ENCODE data around the gene ZNF207.
A peak's percentile ranks its signal among the peaks of the same experiment; 100 is the strongest.
"Not testable (repeated sequence)": the region's sequence is repeated elsewhere in the genome, so short reads cannot be mapped to it uniquely, and the experiment has no call there.

The ZNF207 gene

GRCh38 chr17:32335687-32336086 lies 14.3 kb upstream of the ZNF207 start:
- no peak for DNase-seq

GRCh38 chr17:32341141-32341856 lies 8.7 kb upstream of the ZNF207 start:
- DNase-seq: peak; percentile 44

- DNase-seq: peak; percentile 86
These were observed 7.9 kb upstream of the ZNF207 start, which contains the start of gene C17orf75 for GRCh38 chr17:32341857-32342602. Gene C17orf75, minus strand, starts transcription at chr17:32342173. Its CDS starts 34 bp downstream, at chr17:32342139.

- DNase-seq: no peak
These were observed 7.2 kb upstream of the ZNF207 start for GRCh38 chr17:32342603-32343325.

GRCh38 chr17:32345951-32346600 lies 3.9 kb upstream of the ZNF207 start:
- no peak for DNase-seq

GRCh38 chr17:32348483-32348800 lies 1.5 kb upstream of the ZNF207 start:
- no peak for DNase-seq

GRCh38 chr17:32349503-32349853 lies 479 bp upstream of the ZNF207 start:
- DNase-seq: no peak

GRCh38 chr17:32350666-32351418 lies 885 bp downstream of the ZNF207 start:
- DNase-seq: peak; percentile 43

GRCh38 chr17:32352734-32353133 lies 2.8 kb downstream of the ZNF207 start:
- not testable (repeated sequence) for DNase-seq

- no peak for DNase-seq
These were observed 5.9 kb downstream of the ZNF207 start for GRCh38 chr17:32355649-32356377.

GRCh38 chr17:32356378-32356743 lies 6.4 kb downstream of the ZNF207 start:
- DNase-seq: no peak

- no peak for DNase-seq
These were observed 6.8 kb downstream of the ZNF207 start for GRCh38 chr17:32356750-32357149.

- DNase-seq: no peak
These were observed 7.7 kb downstream of the ZNF207 start for GRCh38 chr17:32357615-32358014.

GRCh38 chr17:32361270-32361669 lies 11.3 kb downstream of the ZNF207 start:
- no peak for DNase-seq

- DNase-seq: no peak
These were observed 20.5 kb downstream of the ZNF207 start for GRCh38 chr17:32370426-32370825.

GRCh38 chr17:32382526-32383223 lies 32.7 kb downstream of the ZNF207 start:
- DNase-seq: no peak

- no peak for DNase-seq
These were observed 34.0 kb downstream of the ZNF207 start for GRCh38 chr17:32383926-32384434.

GRCh38 chr17:32385121-32385520 lies 35.2 kb downstream of the ZNF207 start:
- no peak for DNase-seq

- DNase-seq: no peak
These were observed 36.0 kb downstream of the ZNF207 start for GRCh38 chr17:32385971-32386370.

- DNase-seq: no peak
These were observed 36.9 kb downstream of the ZNF207 start for GRCh38 chr17:32386844-32387243.

GRCh38 chr17:32388128-32388527 lies 38.2 kb downstream of the ZNF207 start:
- DNase-seq: not testable (repeated sequence)

All from stimulated activated CD4-positive, alpha-beta T cell treated with anti-CD3 and anti-CD28 coated beads, Interleukin-1b, Interleukin-23, amount 100 ng/mL, for 48 hours (primary cell).